Measurements from ENCODE around the gene APP.

The APP gene

DNA sequence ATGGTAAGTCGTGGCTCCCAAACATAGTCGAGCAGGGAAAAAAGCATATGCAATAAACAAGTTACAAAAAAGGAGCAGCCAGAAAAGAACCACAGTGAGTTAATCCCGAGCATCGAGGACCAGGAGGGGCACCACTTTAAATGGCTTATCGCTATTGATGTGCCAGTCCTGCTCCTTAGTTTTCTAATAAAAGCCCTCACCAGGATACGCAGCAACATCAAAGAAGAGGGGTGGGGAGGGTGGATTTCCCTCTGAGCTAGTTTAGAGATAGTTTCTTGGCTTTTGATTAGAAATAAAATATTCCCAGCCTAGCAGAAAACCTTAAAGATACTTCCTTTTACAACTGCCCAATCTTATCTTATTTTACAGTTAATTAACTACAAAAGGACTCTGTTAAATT is 265.4 kb downstream of the APP start:
- no peak overlapping the region for H3K27ac ChIP-seq (replicated peaks)
- no peak for TF ChIP-seq REST (IDR thresholded peaks at IDR 0.05; ENCODE audit: insufficient replicate concordance, low read depth)
- no peak for TF ChIP-seq GABPA (IDR thresholded peaks at IDR 0.05; ENCODE audit: low read depth)
- TF ChIP-seq, protein P1, sequence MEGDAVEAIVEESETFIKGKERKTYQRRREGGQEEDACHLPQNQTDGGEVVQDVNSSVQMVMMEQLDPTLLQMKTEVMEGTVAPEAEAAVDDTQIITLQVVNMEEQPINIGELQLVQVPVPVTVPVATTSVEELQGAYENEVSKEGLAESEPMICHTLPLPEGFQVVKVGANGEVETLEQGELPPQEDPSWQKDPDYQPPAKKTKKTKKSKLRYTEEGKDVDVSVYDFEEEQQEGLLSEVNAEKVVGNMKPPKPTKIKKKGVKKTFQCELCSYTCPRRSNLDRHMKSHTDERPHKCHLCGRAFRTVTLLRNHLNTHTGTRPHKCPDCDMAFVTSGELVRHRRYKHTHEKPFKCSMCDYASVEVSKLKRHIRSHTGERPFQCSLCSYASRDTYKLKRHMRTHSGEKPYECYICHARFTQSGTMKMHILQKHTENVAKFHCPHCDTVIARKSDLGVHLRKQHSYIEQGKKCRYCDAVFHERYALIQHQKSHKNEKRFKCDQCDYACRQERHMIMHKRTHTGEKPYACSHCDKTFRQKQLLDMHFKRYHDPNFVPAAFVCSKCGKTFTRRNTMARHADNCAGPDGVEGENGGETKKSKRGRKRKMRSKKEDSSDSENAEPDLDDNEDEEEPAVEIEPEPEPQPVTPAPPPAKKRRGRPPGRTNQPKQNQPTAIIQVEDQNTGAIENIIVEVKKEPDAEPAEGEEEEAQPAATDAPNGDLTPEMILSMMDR (IDR thresholded peaks at IDR 0.05; ENCODE audit: insufficient read depth, low read length): no peak
- no peak for TF ChIP-seq POLR2AphosphoS5 (IDR thresholded peaks at IDR 0.05; ENCODE audit: low read depth)
- no peak for TF ChIP-seq SPI1 (IDR thresholded peaks at IDR 0.05; ENCODE audit: borderline replicate concordance, low read depth)
- no peak overlapping the region for H3K4me3 ChIP-seq (replicated peaks; ENCODE audit: insufficient read depth, low read length)
- DNase-seq (ENCODE audit: low read depth in 1 of 2, low spot score in 1 of 2): no peak
- no peaks in the 10 kb centered on the region for H3K27me3 ChIP-seq (ENCODE audit: insufficient read depth, poor library complexity, severe bottlenecking)

GRCh38 chr21:25904044-25904695 is 266.4 kb downstream of the APP start:
- TF ChIP-seq REST (IDR thresholded peaks at IDR 0.05; ENCODE audit: insufficient replicate concordance, low read depth) (no peak), SPI1 (IDR thresholded peaks at IDR 0.05; ENCODE audit: borderline replicate concordance, low read depth) (no peak), GABPA (IDR thresholded peaks at IDR 0.05; ENCODE audit: low read depth) (no peak), POLR2AphosphoS5 (IDR thresholded peaks at IDR 0.05; ENCODE audit: low read depth) (no peak)
- TF ChIP-seq, protein P1 (IDR thresholded peaks at IDR 0.05; ENCODE audit: insufficient read depth, low read length): no peak
- H3K27ac ChIP-seq (replicated peaks): no peak overlapping the region
- no peak overlapping the region for H3K4me3 ChIP-seq (replicated peaks; ENCODE audit: insufficient read depth, low read length)
- no peak for DNase-seq (ENCODE audit: low read depth in 1 of 2, low spot score in 1 of 2)
- H3K27me3 ChIP-seq (ENCODE audit: insufficient read depth, poor library complexity, severe bottlenecking): no peaks in the 10 kb centered on the region

DNA sequence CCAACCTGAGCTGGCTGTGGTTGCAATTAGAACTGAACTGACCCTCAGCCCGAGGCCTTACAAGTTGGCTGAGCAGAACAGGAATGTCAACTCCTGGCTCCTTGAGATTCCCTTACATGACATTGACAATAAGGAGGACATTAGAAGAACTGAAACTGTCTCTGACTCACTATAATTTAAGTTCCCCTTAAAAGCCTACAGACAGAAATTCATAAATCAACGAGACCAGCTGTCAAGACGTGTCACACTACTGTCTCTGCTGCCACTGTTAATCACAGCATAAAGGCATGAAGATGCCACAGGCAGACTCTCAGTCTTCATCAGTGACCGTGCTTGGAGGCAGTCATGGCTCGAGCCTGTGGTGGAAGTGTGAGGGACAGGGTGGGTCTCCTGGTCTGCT is 267.0 kb downstream of the APP start:
- DNase-seq (ENCODE audit: low read depth in 1 of 2, low spot score in 1 of 2): no peak
- no peak overlapping the region for H3K4me3 ChIP-seq (replicated peaks; ENCODE audit: insufficient read depth, low read length)
- no peak overlapping the region for H3K27ac ChIP-seq (replicated peaks)
- no peaks in the 10 kb centered on the region for H3K27me3 ChIP-seq (ENCODE audit: insufficient read depth, poor library complexity, severe bottlenecking)
- TF ChIP-seq SPI1 (IDR thresholded peaks at IDR 0.05; ENCODE audit: borderline replicate concordance, low read depth) (no peak), POLR2AphosphoS5 (IDR thresholded peaks at IDR 0.05; ENCODE audit: low read depth) (no peak), REST (IDR thresholded peaks at IDR 0.05; ENCODE audit: insufficient replicate concordance, low read depth) (no peak), GABPA (IDR thresholded peaks at IDR 0.05; ENCODE audit: low read depth) (no peak)
- TF ChIP-seq, protein P1 (IDR thresholded peaks at IDR 0.05; ENCODE audit: insufficient read depth, low read length): no peak
